Activated CD4-positive, alpha-beta T cell treated with anti-CD3 and anti-CD28 coated beads, Interleukin-2, amount 50 U/mL, for 48 hours (primary cell): Measurements from ENCODE around the gene ELMOD2.

Source experiments
- DNase-seq, 2 experiments: peaks; one replicate each; pipeline ENCODE4 v3.0.0-alpha.2; 2020

The ELMOD2 gene

GRCh38 chr4:140584439-140584838, 60.5 kb downstream of the ELMOD2 start:
- no peak for DNase-seq

- DNase-seq: no peak
Measured at GRCh38 chr4:140595065-140595464, 71.1 kb downstream of the ELMOD2 start.

- DNase-seq: no peak
Measured at GRCh38 chr4:140600408-140600807, 76.4 kb downstream of the ELMOD2 start.

- no peak for DNase-seq
Measured at GRCh38 chr4:140602714-140603113, 78.7 kb downstream of the ELMOD2 start.

GRCh38 chr4:140603286-140603685, 79.3 kb downstream of the ELMOD2 start:
- no peak for DNase-seq
